Karpas-422 (cell line): ENCODE data around the gene BCAN. TPM values are rescaled to one million over a fixed set of nuclear protein-coding genes. Genes with fewer than 3 reads are reported as not detected.
"Not testable (repeated sequence)": the region's sequence is repeated elsewhere in the genome, so short reads cannot be mapped to it uniquely, and the experiment has no call there.

Experiments
- DNase-seq: peaks from one replicate; pipeline ENCODE4 v3.0.0-alpha.2; 2015
- H2AFZ ChIP-seq: fragments of 200-600 bp; sonication (generic); 2 replicates; pipeline ENCODE4 v1.6.1; 2014; ENCODE audit warnings: antibody characterized with exemption, low read length, mixed read lengths
- H3K27ac ChIP-seq: fragments of 200-600 bp; sonication (generic); 2 replicates; pipeline ENCODE4 v1.5.1; 2014; ENCODE audit warnings: mild to moderate bottlenecking, low read length, moderate library complexity
- H3K27me3 ChIP-seq: fragments of 200-600 bp; sonication (generic); 2 replicates; pipeline ENCODE4 v1.6.1; 2014; ENCODE audit warnings: low read length, mixed read lengths
- H3K36me3 ChIP-seq: fragments of 200-600 bp; sonication (generic); 2 replicates; pipeline ENCODE4 v1.6.1; 2014; ENCODE audit warnings: low read length, mixed read lengths; ENCODE audit not compliant: insufficient read depth
- H3K4me1 ChIP-seq: fragments of 200-600 bp; sonication (generic); 2 replicates; pipeline ENCODE4 v1.6.1; 2014; ENCODE audit warnings: mild to moderate bottlenecking, low read length, mixed read lengths
- H3K4me2 ChIP-seq: fragments of 200-600 bp; sonication (generic); 2 replicates; pipeline ENCODE4 v1.6.1; 2014; ENCODE audit warnings: low read length, low read depth, mild to moderate bottlenecking; ENCODE audit not compliant: poor library complexity, severe bottlenecking
- H3K4me3 ChIP-seq: fragments of 200-600 bp; sonication (generic); 2 replicates; pipeline ENCODE4 v1.5.1; 2014; ENCODE audit warnings: mild to moderate bottlenecking, antibody characterized with exemption, low read length, mixed read lengths
- H3K79me2 ChIP-seq: fragments of 200-600 bp; sonication (generic); 2 replicates; pipeline ENCODE4 v1.6.1; 2014; ENCODE audit warnings: mild to moderate bottlenecking, low read length, mixed read lengths
- H3K9ac ChIP-seq: fragments of 200-600 bp; sonication (generic); 2 replicates; pipeline ENCODE4 v1.6.0; 2014; ENCODE audit warnings: low read length
- H3K9me2 ChIP-seq: fragments of 200-600 bp; sonication (generic), shearing (Covaris generic); replicated peaks from 2 replicates; pipeline ENCODE4 v1.6.0; 2014; ENCODE audit warnings: mild to moderate bottlenecking, low read length, moderate library complexity; ENCODE audit not compliant: insufficient read depth
- H3K9me3 ChIP-seq: fragments of 300-700, 200-600 bp; sonication (generic); 2 replicates; pipeline ENCODE4 v1.6.1; 2014; ENCODE audit warnings: low read length, mixed read lengths
- H4K20me1 ChIP-seq: fragments of 200-600 bp; sonication (generic); 2 replicates; pipeline ENCODE4 v1.6.1; 2014; ENCODE audit warnings: mild to moderate bottlenecking, antibody characterized with exemption, low read length, low read depth; ENCODE audit not compliant: insufficient read depth
- total RNA-seq: library from RNA; depleted of rRNA; stranded (reverse); fragments of >200 nt; shearing (Covaris generic); gene quantifications from 2 replicates; pipeline ENCODE4 v1.2.3, GENCODE V29; 2014; ENCODE audit warnings: low replicate concordance

Gene BCAN
- total RNA-seq, 1 experiment from 2014 or later = not detected

- H3K4me3 ChIP-seq = no peak overlapping the region
- H2AFZ ChIP-seq = no peak overlapping the region
- no peaks in the 10 kb centered on the region for H3K9me3 ChIP-seq
- no peaks in the 10 kb centered on the region for H3K27me3 ChIP-seq
- H3K4me1 ChIP-seq = peaks cover 21% of the 10 kb centered on the region
- no peaks in the 10 kb centered on the region for H3K79me2 ChIP-seq
- H3K9ac ChIP-seq = no peak overlapping the region; the same call in none of the 2 replicates
- peak; percentile 92 for DNase-seq
- no peaks in the 10 kb centered on the region for H3K36me3 ChIP-seq
- no peaks in the 10 kb centered on the region for H3K9me2 ChIP-seq
- no peaks in the 10 kb centered on the region for H4K20me1 ChIP-seq
- H3K4me2 ChIP-seq = peak overlapping the region; percentile 33
- peak overlapping the region; percentile 26; the same call in 1 of the 2 replicates for H3K27ac ChIP-seq
Observed at GRCh38 chr1:156608036-156608674, 33.8 kb upstream of the BCAN start.

DNA sequence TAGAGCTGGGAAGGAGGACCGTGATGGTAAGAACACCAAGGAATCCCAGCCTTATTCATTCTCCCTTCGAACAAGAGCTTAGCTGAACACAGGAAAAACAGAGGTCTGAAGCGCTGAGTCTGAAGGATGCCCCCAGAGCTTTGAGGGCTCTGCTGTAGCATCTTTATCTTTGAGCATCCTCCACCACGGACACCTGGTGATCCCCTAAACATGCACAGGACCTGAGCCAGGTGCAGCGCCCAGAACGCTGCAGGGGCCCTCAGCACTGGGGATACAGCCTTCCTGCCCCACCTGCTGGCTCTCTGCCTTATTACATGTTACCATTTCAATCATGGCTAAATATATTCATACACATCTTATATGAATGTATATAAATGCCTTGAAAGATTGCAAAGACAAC is 32.9 kb upstream of the BCAN start:
- Histone ChIP-seq H3K79me2 (no peaks in the 10 kb centered on the region), H3K9me2 (no peaks in the 10 kb centered on the region), H3K36me3 (no peaks in the 10 kb centered on the region), H3K27me3 (no peaks in the 10 kb centered on the region), H2AFZ (no peak overlapping the region), H3K9me3 (no peaks in the 10 kb centered on the region), H3K27ac (no peak overlapping the region), H3K4me1 (peaks cover 21% of the 10 kb centered on the region), H3K4me3 (no peak overlapping the region), H3K9ac (no peak overlapping the region), H3K4me2 (no peak overlapping the region), H4K20me1 (no peaks in the 10 kb centered on the region)
- DNase-seq = peak; percentile 86

DNA sequence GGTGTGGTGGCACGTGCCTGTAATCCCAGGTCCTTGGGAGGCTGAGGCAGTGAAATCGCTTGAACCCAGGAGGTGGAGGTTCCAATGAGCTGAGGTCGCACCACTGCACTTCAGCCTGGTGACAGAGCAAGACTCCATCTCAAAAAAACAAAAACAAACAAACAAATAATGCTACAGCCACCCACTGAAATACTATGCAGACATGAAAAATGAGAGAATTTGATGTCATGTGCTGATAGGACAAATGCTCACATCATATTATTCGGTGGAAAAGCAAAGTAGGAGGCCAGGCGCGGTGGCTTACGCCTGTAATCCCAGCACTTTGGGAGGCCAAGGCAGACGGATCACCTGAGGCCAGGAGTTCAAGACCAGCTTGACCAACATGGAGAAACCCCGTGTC is 31.8 kb upstream of the BCAN start:
- H3K27ac ChIP-seq, H3K27me3 ChIP-seq, H3K36me3 ChIP-seq, H4K20me1 ChIP-seq, H3K9ac ChIP-seq, H3K9me3 ChIP-seq, H3K79me2 ChIP-seq, H3K4me3 ChIP-seq, H2AFZ ChIP-seq, H3K9me2 ChIP-seq, H3K4me2 ChIP-seq, DNase-seq: not testable (repeated sequence)
- peaks cover 21% of the 10 kb centered on the region for H3K4me1 ChIP-seq

DNA sequence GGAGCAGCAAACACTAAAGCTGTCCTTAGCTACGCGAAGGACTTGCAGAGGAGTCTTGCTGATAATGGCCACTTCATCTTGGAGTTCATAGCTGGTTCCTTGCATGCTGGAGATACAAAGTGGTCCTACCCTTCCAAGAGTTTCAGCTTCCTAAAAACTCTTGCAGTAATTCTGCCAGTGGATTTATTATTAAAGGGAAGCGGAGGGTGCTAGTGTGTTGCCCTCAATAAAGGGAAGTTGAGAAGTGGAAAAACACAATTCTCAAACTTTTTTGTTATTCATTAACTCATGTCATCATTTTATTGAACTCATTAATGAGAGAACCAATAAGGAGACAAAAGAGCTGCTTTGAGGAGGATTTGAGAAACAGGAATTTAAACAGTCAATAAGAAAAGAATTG is 29.3 kb upstream of the BCAN start:
- Histone ChIP-seq H3K4me3 (no peak overlapping the region), H3K79me2 (no peaks in the 10 kb centered on the region), H3K4me1 (peaks cover 10% of the 10 kb centered on the region), H3K9ac (no peak overlapping the region), H2AFZ (no peak overlapping the region), H4K20me1 (no peaks in the 10 kb centered on the region), H3K27me3 (no peaks in the 10 kb centered on the region), H3K9me3 (no peaks in the 10 kb centered on the region), H3K9me2 (no peaks in the 10 kb centered on the region), H3K36me3 (no peaks in the 10 kb centered on the region), H3K27ac (no peak overlapping the region), H3K4me2 (no peak overlapping the region)
- DNase-seq = no peak

GRCh38 chr1:156615946-156616345 is 26.0 kb upstream of the BCAN start:
- Histone ChIP-seq H3K9ac (no peak overlapping the region), H3K4me2 (no peak overlapping the region)

GRCh38 chr1:156616463-156616862 is 25.5 kb upstream of the BCAN start:
- Histone ChIP-seq H2AFZ (no peak overlapping the region), H4K20me1 (no peaks in the 10 kb centered on the region), H3K4me1 (peaks cover 8% of the 10 kb centered on the region), H3K4me3 (no peak overlapping the region), H3K27ac (no peak overlapping the region), H3K4me2 (no peak overlapping the region), H3K9me3 (no peaks in the 10 kb centered on the region), H3K27me3 (no peaks in the 10 kb centered on the region), H3K79me2 (no peaks in the 10 kb centered on the region), H3K9me2 (no peaks in the 10 kb centered on the region), H3K9ac (no peak overlapping the region), H3K36me3 (no peaks in the 10 kb centered on the region)
- DNase-seq = no peak

More at GRCh38 chr1:156615946-156616345, 26.0 kb upstream of the BCAN start:
- Histone ChIP-seq H3K79me2 (no peaks in the 10 kb centered on the region), H3K4me1 (peaks cover 8% of the 10 kb centered on the region), H3K9me3 (no peaks in the 10 kb centered on the region), H2AFZ (no peak overlapping the region), H3K9me2 (no peaks in the 10 kb centered on the region), H3K27ac (no peak overlapping the region), H3K27me3 (no peaks in the 10 kb centered on the region), H3K4me3 (no peak overlapping the region), H4K20me1 (no peaks in the 10 kb centered on the region), H3K36me3 (no peaks in the 10 kb centered on the region)
- no peak for DNase-seq

DNA sequence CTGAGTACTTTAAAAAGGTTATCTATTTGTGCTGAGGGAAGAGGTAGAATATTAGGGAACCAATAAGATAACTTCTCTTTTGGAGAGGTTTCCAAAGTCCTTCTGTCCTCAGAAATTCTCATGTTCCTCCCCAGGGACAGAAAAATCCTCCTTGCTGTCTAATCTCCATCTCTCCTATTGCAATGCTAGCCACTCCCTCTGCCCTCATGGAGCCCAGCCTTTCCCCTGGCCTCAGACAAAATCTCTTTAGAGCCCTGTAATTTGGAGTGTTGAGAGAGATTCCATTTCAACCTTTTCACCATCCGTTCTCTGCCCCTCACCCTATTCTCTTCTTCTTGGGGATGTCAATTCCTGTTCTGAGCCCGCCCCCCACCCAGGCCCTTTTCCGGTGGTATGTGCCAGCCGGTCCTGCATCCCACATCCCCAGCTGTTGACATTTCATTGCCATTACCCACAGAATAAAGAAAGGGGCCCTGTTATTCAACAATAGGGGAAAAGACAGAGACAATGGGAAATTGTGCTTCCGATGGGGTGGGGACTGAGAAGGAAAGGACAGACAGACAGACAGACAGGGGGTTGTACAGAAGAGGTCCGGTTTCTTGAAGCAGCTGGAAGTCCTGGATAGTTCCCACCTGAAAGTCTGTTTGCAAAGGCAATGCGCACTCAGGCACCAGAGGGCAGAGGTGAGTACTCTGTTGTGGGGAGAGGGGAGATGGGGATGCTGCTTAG is 22.9 kb upstream of the BCAN start, which contains the start of gene HAPLN2:
Gene HAPLN2 (plus strand): TSS at position 563 of the 729 bp plus-strand sequence. CDS start 4,076 bp downstream, outside the sequence.
- Histone ChIP-seq H3K4me1 (peaks cover 8% of the 10 kb centered on the region), H3K9ac (no peak within 1 kb of the TSS), H3K27ac (no peak within 1 kb of the TSS), H3K27me3 (no peaks in the 10 kb centered on the region), H3K79me2 (no peaks in the 10 kb centered on the region), H3K4me2 (no peak within 1 kb of the TSS), H3K9me3 (no peaks in the 10 kb centered on the region), H4K20me1 (no peaks in the 10 kb centered on the region), H3K9me2 (no peaks in the 10 kb centered on the region), H3K4me3 (no peak within 1 kb of the TSS), H2AFZ (no peak within 1 kb of the TSS), H3K36me3 (no peaks in the 10 kb centered on the region)
- DNase-seq = peak; percentile 66

- Histone ChIP-seq H3K4me2 (no peak overlapping the region), H3K27me3 (no peaks in the 10 kb centered on the region), H3K36me3 (no peaks in the 10 kb centered on the region)
Observed at GRCh38 chr1:156619582-156619955, 22.3 kb upstream of the BCAN start.

More at GRCh38 chr1:156619582-156619955, 22.3 kb upstream of the BCAN start:
- no peaks in the 10 kb centered on the region for H3K9me2 ChIP-seq
- no peak for DNase-seq
- H3K27ac ChIP-seq = no peak overlapping the region
- no peak overlapping the region for H3K9ac ChIP-seq
- no peaks in the 10 kb centered on the region for H3K79me2 ChIP-seq
- no peaks in the 10 kb centered on the region for H4K20me1 ChIP-seq
- no peak overlapping the region for H3K4me3 ChIP-seq
- no peaks in the 10 kb centered on the region for H3K9me3 ChIP-seq
- H3K4me1 ChIP-seq = peaks cover 8% of the 10 kb centered on the region
- no peak overlapping the region for H2AFZ ChIP-seq
